HG03196 (cell line): ENCODE results near the gene RPRD1B.

Source experiments
- ATAC-seq: cut with Tn5 transposase; IDR thresholded peaks from one replicate; pipeline ENCODE4 v1.9.1; 2021; ENCODE audit not compliant: unreplicated experiment

The RPRD1B gene

GRCh38 chr20:38117635-38118034, 84.1 kb downstream of the RPRD1B start:
- ATAC-seq: no peak

- no peak for ATAC-seq
Observed at GRCh38 chr20:38119446-38119845, 85.9 kb downstream of the RPRD1B start.

GRCh38 chr20:38120625-38120988, 87.1 kb downstream of the RPRD1B start:
- no peak for ATAC-seq

GRCh38 chr20:38121741-38122140, 88.2 kb downstream of the RPRD1B start:
- ATAC-seq: no peak

GRCh38 chr20:38123021-38123587, 89.6 kb downstream of the RPRD1B start:
- no peak for ATAC-seq

- ATAC-seq: no peak
Observed at GRCh38 chr20:38125157-38126056, 91.9 kb downstream of the RPRD1B start.

- no peak for ATAC-seq
Observed at GRCh38 chr20:38126146-38126921, 92.8 kb downstream of the RPRD1B start.

GRCh38 chr20:38126932-38127621, 93.5 kb downstream of the RPRD1B start:
- ATAC-seq: no peak

- no peak for ATAC-seq
Observed at GRCh38 chr20:38127920-38128528, 94.5 kb downstream of the RPRD1B start.

GRCh38 chr20:38128691-38129090, 95.1 kb downstream of the RPRD1B start:
- ATAC-seq: no peak

GRCh38 chr20:38129248-38129865, 95.8 kb downstream of the RPRD1B start:
- no peak for ATAC-seq

GRCh38 chr20:38129893-38130609, 96.5 kb downstream of the RPRD1B start:
- no peak for ATAC-seq

GRCh38 chr20:38130687-38131587, 97.4 kb downstream of the RPRD1B start:
- no peak for ATAC-seq

GRCh38 chr20:38131588-38132121, 98.1 kb downstream of the RPRD1B start:
- no peak for ATAC-seq

- ATAC-seq: no peak
Observed at GRCh38 chr20:38132156-38132909, 98.8 kb downstream of the RPRD1B start.

GRCh38 chr20:38132910-38133501, 99.5 kb downstream of the RPRD1B start:
- ATAC-seq: no peak

- ATAC-seq: no peak
Observed at GRCh38 chr20:38133680-38134426, 100.3 kb downstream of the RPRD1B start.
